GM12864 (cell line): ENCODE measurements around the gene PREX1.
"Not testable (repeated sequence)": the region's sequence is repeated elsewhere in the genome, so short reads cannot be mapped to it uniquely, and the experiment has no call there.

Experiments used
- DNase-seq: peaks from one replicate; pipeline ENCODE4 v3.0.0-alpha.2; 2011; ENCODE audit warnings: low read depth
- H3K4me3 ChIP-seq: 2 replicates; pipeline ENCODE4 v1.5.1; 2011; ENCODE audit warnings: mild to moderate bottlenecking, low read depth, low read length, control low read depth
- TF ChIP-seq, protein P1 (sequence below): IDR thresholded peaks from 2 replicates; pipeline ENCODE4 v1.5.1; 2011; ENCODE audit warnings: low read depth, mild to moderate bottlenecking, moderate library complexity, low read length, control low read depth, inconsistent platforms; ENCODE audit errors: missing control alignments

Gene PREX1

DNA sequence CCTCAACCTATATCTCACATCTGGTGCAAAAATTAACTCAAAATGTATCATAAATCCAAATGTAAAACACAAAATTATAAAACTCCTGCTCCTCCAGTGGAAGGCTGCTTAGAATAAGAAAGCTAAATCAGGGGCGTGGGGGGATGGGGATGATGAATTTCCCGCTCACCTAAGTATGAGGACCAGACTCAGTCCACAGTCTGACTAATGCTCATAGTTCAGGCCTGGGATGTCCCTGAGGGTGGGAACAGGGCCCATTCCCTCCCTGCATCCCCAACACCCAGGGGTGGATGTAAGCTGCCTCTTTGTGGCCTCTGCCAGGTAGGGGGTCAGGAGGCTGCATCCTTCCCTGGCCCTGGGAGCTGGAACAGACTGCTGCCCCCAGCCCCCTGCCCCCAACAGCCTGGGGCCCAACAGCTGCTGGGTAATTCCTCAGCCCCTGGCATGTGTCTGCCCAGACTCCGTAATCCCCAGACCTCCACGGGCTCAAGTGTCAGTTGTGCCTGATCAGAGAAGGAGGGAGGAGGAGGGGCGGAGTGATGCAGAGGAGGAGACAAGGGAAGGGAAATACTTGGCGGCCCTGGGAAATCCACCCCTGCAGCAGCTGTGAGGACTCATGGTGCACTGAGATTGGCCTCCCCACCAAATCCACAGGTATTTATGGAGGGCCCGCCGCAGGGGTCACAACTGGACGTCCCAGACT, 224.5 kb downstream of the PREX1 start:
- no peak overlapping the region for H3K4me3 ChIP-seq
- TF ChIP-seq, protein P1, sequence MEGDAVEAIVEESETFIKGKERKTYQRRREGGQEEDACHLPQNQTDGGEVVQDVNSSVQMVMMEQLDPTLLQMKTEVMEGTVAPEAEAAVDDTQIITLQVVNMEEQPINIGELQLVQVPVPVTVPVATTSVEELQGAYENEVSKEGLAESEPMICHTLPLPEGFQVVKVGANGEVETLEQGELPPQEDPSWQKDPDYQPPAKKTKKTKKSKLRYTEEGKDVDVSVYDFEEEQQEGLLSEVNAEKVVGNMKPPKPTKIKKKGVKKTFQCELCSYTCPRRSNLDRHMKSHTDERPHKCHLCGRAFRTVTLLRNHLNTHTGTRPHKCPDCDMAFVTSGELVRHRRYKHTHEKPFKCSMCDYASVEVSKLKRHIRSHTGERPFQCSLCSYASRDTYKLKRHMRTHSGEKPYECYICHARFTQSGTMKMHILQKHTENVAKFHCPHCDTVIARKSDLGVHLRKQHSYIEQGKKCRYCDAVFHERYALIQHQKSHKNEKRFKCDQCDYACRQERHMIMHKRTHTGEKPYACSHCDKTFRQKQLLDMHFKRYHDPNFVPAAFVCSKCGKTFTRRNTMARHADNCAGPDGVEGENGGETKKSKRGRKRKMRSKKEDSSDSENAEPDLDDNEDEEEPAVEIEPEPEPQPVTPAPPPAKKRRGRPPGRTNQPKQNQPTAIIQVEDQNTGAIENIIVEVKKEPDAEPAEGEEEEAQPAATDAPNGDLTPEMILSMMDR = no peak
- DNase-seq = no peak

DNA sequence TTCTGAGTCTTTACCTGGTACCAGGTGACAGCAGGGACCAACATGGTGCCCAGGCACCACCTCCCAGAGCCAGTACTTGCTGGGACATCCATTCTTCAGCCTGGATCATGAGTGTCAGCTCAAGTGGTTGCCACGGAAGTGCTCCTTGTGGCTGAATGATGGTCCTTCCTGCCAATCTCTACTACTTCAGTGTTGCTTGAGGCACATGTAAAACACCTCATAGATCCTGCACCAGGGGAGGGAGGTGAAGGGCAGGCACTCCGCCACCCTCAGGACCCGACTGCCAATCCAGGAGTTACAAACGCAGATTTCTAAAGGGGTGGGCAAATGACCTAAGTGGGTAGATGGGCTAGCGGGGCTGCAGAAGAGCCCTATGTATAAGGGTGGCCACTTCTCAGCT, 226.0 kb downstream of the PREX1 start:
- TF ChIP-seq, protein P1 = no peak
- no peak for DNase-seq
- H3K4me3 ChIP-seq = no peak overlapping the region

DNA sequence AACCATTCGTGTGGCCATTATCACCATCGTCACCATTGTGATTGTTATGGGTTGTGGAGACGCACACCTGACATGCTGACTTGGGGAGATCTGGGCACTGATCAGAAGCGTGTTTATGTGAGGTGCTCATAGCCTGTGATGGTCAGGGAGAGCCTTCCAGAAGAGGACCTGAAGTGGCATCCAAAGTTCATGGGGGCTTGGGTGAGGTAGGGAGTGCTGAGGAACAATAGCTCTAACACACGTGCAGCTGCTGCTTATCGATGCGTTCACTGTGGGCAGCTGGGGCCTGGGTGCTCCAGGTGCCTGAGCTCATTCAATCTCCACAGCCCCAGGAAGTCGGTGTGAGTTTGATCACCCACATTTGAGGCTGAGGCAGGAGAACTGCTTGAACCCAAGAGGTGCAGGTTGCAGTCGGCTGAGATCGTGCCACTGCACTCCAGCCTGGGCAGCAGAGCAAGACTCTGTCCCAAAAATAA, 227.3 kb downstream of the PREX1 start:
- TF ChIP-seq, protein P1 = no peak
- DNase-seq = no peak
- no peak overlapping the region for H3K4me3 ChIP-seq

- TF ChIP-seq, protein P1 = no peak
- no peak overlapping the region for H3K4me3 ChIP-seq
- DNase-seq = no peak
These were observed 227.9 kb downstream of the PREX1 start for GRCh38 chr20:48599748-48600469.

DNA sequence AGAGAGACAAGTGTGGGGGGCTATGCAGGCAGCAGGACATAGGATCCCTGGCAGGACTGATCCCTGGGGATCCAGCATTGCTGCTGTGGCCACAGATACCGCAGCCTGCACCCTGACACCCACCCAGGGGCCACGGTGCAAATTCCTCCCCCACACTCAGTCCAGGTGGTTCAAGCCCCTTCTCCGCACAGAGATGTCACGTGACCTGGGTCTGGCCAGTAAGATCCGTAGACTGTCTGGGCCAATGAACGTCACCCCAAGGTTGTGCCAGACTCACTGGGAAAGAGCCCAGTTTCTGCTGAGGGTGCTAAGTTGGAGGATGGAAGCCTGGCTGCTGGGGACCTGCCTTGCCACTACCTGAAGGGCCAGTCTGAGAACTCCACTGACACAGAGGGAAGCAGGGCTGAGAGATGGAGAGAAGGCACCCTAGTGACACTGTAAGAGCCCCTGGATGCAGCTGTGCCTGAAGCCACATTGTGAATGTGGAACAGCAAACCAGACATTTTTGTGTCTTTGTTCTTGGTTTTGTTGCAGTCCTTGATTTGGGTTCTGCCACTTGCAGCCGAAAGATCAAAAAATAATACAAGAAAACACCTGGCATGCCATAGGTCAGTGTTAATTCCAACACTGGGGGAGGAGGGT, 228.6 kb downstream of the PREX1 start:
- H3K4me3 ChIP-seq = no peak overlapping the region
- TF ChIP-seq, protein P1 = no peak
- no peak for DNase-seq

DNA sequence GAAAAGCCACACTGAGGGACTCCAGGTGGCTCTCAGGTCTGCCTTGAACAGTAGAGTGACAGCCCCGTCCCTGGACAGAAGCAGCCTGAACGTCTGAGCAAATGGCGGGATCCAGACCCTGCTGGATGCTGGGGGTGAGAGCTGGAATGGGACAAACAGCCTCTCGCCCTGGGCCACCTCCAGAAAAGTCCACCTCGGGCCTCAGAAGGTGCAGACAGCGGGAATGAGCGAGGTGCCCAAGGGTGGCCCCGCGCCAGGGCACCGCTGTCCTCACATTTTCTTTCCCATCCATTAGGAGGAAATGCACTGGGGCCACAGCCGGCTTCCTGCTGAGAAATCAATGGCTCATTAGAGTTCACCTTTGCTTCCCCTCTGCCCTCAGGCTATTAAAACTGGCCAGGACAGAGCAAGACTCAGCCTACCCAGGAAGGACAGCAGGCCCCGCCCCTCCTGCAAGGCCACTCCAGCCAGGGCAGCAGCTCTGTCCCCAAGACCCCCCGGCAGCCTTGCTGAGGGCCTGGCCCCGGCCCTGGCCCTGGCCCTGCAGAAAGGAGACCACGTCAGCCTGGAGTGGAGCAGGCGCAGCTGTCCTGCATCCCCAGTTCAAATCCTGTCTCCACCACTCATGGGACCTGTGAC, 229.4 kb downstream of the PREX1 start:
- not testable (repeated sequence) for H3K4me3 ChIP-seq, DNase-seq
